Activated T-cell treated with anti-CD3 and anti-CD28 coated beads, Interleukin-2, amount 50 U/mL, for 24 hours (primary cell): Measurements from ENCODE around the gene KRI1.

Experiments
- DNase-seq: peaks from one replicate; pipeline ENCODE4 v3.0.0-alpha.2; 2020
- H3K27ac Mint-ChIP-seq: 2 replicates; pipeline ENCODE4 v1.8.0; 2020; ENCODE audit warnings: mild to moderate bottlenecking, mixed read lengths
- H3K27me3 Mint-ChIP-seq: 2 replicates; pipeline ENCODE4 v1.8.0; 2020; ENCODE audit warnings: mixed read lengths
- H3K36me3 Mint-ChIP-seq: 2 replicates; pipeline ENCODE4 v1.8.0; 2020; ENCODE audit warnings: low read depth, mixed read lengths
- H3K4me1 Mint-ChIP-seq: 2 replicates; pipeline ENCODE4 v1.8.0; 2020; ENCODE audit warnings: low read depth, mixed read lengths
- H3K4me3 Mint-ChIP-seq: 2 replicates; pipeline ENCODE4 v1.8.0; 2020; ENCODE audit warnings: mild to moderate bottlenecking, moderate library complexity, mixed read lengths
- H3K9me3 Mint-ChIP-seq: 2 replicates; pipeline ENCODE4 v1.8.0; 2020; ENCODE audit warnings: mixed read lengths

The KRI1 gene

GRCh38 chr19:10508707-10509106 lies 57.1 kb downstream of the KRI1 start:
- no peaks in the 10 kb centered on the region for H3K36me3 Mint-ChIP-seq
- H3K4me3 Mint-ChIP-seq, result no peak overlapping the region
- peak overlapping the region; percentile 87 for H3K27ac Mint-ChIP-seq
- H3K9me3 Mint-ChIP-seq, result no peaks in the 10 kb centered on the region
- peaks cover 23% of the 10 kb centered on the region for H3K4me1 Mint-ChIP-seq
- no peak for DNase-seq
- H3K27me3 Mint-ChIP-seq, result peaks cover 18% of the 10 kb centered on the region

- DNase-seq, result no peak
- Mint-ChIP-seq H3K27ac (no peak overlapping the region), H3K4me3 (no peak overlapping the region), H3K36me3 (no peaks in the 10 kb centered on the region), H3K9me3 (no peaks in the 10 kb centered on the region), H3K27me3 (peaks cover 11% of the 10 kb centered on the region), H3K4me1 (peaks cover 24% of the 10 kb centered on the region)
Measured at GRCh38 chr19:10508036-10508435, 57.8 kb downstream of the KRI1 start.

GRCh38 chr19:10505583-10506229 lies 60.1 kb downstream of the KRI1 start:
- DNase-seq, result peak; percentile 88
- peaks cover 12% of the 10 kb centered on the region for H3K36me3 Mint-ChIP-seq
- peaks cover 32% of the 10 kb centered on the region for H3K4me1 Mint-ChIP-seq
- H3K4me3 Mint-ChIP-seq, result no peak overlapping the region
- H3K27me3 Mint-ChIP-seq, result peaks cover 5% of the 10 kb centered on the region
- H3K27ac Mint-ChIP-seq, result peak overlapping the region; percentile 50
- no peaks in the 10 kb centered on the region for H3K9me3 Mint-ChIP-seq
